K562 (cell line): ENCODE measurements around the gene ZNF740. TPM values are rescaled to one million over a fixed set of nuclear protein-coding genes. Genes with fewer than 3 reads are reported as not detected.

Experiments
- ATAC-seq: fragments of 200-7000 bp; cut with Tn5 transposase; 3 replicates; pipeline ENCODE4 v1.9.1; 2020; ENCODE audit warnings: moderate library complexity
- BruUV-seq: library from RNA; stranded (reverse); fragments of 400-500 nt; replicated peaks from 2 replicates; lab custom pipeline; 2021; lab: Mats Ljungman, UMichigan
- CTCF ChIA-PET: fragments of 300-600 bp; formaldehyde crosslinking; extraction: SDS; loops from one replicate; lab custom pipeline; 2021; ENCODE audit warnings: low intra/inter-chr PET ratio; lab: Yijun Ruan, JAX
- POLR2A ChIA-PET: fragments of 300-600, 350-650 bp; sonication (Branson Sonifier 250); formaldehyde crosslinking; extraction: SDS; loops from one replicate; lab custom pipeline; 2021; ENCODE audit warnings: antibody characterized with exemption, inconsistent platforms; lab: Yijun Ruan, JAX
- DNase-seq, 4 experiments: peaks; one replicate each; pipeline versions ENCODE4 v3.0.0 to v3.0.0-alpha.2; 2011 to 2018; ENCODE audit warnings: low spot score in 3 of 4, mixed read lengths in 3 of 4; ENCODE audit errors: extremely low read depth in 1 of 4
- FAIRE-seq: peaks from 2 replicates; lab custom pipeline; 2011; peaks lifted over from hg19 to GRCh38; lab: Jason Lieb, UNC
- H2AFZ ChIP-seq: 2 replicates; pipeline ENCODE4 v1.6.0; 2011; ENCODE audit warnings: low read depth, low read length, control low read depth, inconsistent platforms
- H3K27ac ChIP-seq: fragments of 200-600 bp; 3 replicates; pipeline ENCODE4 v1.8.0; 2011; ENCODE audit warnings: low read depth, mild to moderate bottlenecking, control low read depth, inconsistent platforms, low read length, moderate library complexity, mixed read lengths; ENCODE audit errors: extremely low read depth
- H3K27me3 ChIP-seq, 2 experiments: fragments of 300-600 bp in 1 of 2; 2 replicates in 1 of 2; 3 replicates in 1 of 2; pipeline versions ENCODE4 v1.6.0 to v1.8.0; 2011; ENCODE audit warnings: inconsistent platforms in 2 of 2, low read length in 2 of 2, mild to moderate bottlenecking in 1 of 2, mixed read lengths in 1 of 2, moderate library complexity in 1 of 2; ENCODE audit not compliant: control insufficient read depth in 2 of 2, insufficient read depth in 2 of 2
- H3K36me3 ChIP-seq: fragments of 300-600 bp; 3 replicates; pipeline ENCODE4 v1.8.0; 2011; ENCODE audit warnings: mild to moderate bottlenecking, low read length, inconsistent platforms; ENCODE audit not compliant: control insufficient read depth, insufficient read depth
- H3K4me1 ChIP-seq, 2 experiments: fragments of 200-600 bp in 1 of 2; replicated peaks in 1 of 2; 2 replicates in 1 of 2; 3 replicates in 1 of 2; pipeline versions ENCODE4 v1.5.1 to v1.8.0; 2011; ENCODE audit warnings: inconsistent platforms in 2 of 2, low read length in 2 of 2, mild to moderate bottlenecking in 1 of 2, mixed read lengths in 1 of 2, moderate library complexity in 1 of 2; ENCODE audit not compliant: control insufficient read depth in 2 of 2, insufficient read depth in 2 of 2
- H3K4me2 ChIP-seq: 2 replicates; pipeline ENCODE4 v1.6.1; 2011; ENCODE audit warnings: low read length, control low read depth, inconsistent platforms, mixed read lengths; ENCODE audit not compliant: insufficient read depth
- H3K4me3 ChIP-seq: fragments of 200-600 bp; sonication (generic), shearing (Covaris generic); 2 replicates; pipeline ENCODE4 v1.5.1; 2016; ENCODE audit warnings: control low read depth, inconsistent platforms
- H3K79me2 ChIP-seq: fragments of 200-600 bp; 3 replicates; pipeline ENCODE4 v1.8.0; 2011; ENCODE audit warnings: low read length, inconsistent platforms; ENCODE audit not compliant: control insufficient read depth, insufficient read depth
- H3K9ac ChIP-seq, 2 experiments: 2 replicates each; pipeline versions ENCODE4 v1.6.0 to v1.6.1; 2011; ENCODE audit warnings: low read depth in 2 of 2, low read length in 2 of 2, control low read depth in 1 of 2, inconsistent platforms in 1 of 2, mild to moderate bottlenecking in 1 of 2, mixed read lengths in 1 of 2; ENCODE audit not compliant: insufficient read depth in 1 of 2
- H3K9me1 ChIP-seq: one replicate; pipeline ENCODE4 v1.6.0; 2011; ENCODE audit warnings: inconsistent platforms, mild to moderate bottlenecking, low read length, moderate library complexity; ENCODE audit not compliant: control insufficient read depth, insufficient read depth
- H3K9me3 ChIP-seq: replicated peaks from 2 replicates; pipeline ENCODE4 v1.5.1; 2011; ENCODE audit warnings: low read depth, low read length, inconsistent platforms; ENCODE audit not compliant: control insufficient read depth, insufficient read depth
- H4K20me1 ChIP-seq: replicated peaks from 2 replicates; pipeline ENCODE4 v1.6.1; 2011; ENCODE audit warnings: low read length, inconsistent platforms, mixed read lengths; ENCODE audit not compliant: control insufficient read depth, insufficient read depth
- GABPB1 ChIP-seq: sonication (generic); formaldehyde crosslinking; IDR thresholded peaks from 2 replicates; pipeline ENCODE4 v1.8.0; 2022; ENCODE audit warnings: mild to moderate bottlenecking, missing genetic modification reagents
- NR2F6 ChIP-seq: fragments of 450-650 bp; formaldehyde crosslinking; IDR thresholded peaks from 2 replicates; pipeline ENCODE4 v1.4.0; 2020; ENCODE audit warnings: mild to moderate bottlenecking
- PHB ChIP-seq: fragments of 250-450 bp; sonication (Bioruptor Pico); IDR thresholded peaks from 2 replicates; pipeline ENCODE4 v1.5.0; 2021
- SLC30A9 ChIP-seq: fragments of 250-450 bp; sonication (Bioruptor Pico); IDR thresholded peaks from 2 replicates; pipeline ENCODE4 v1.8.0; 2022; ENCODE audit warnings: mild to moderate bottlenecking, moderate library complexity
- SRSF1 ChIP-seq: fragments of 200-400 bp; formaldehyde crosslinking; IDR thresholded peaks from 2 replicates; pipeline ENCODE4 v1.6.1; 2017; ENCODE audit warnings: mild to moderate bottlenecking, low read depth, low read length, moderate library complexity
- ZFP1 ChIP-seq: fragments of 450-650 bp; formaldehyde crosslinking; IDR thresholded peaks from 2 replicates; pipeline ENCODE4 v1.4.0; 2020; ENCODE audit warnings: mild to moderate bottlenecking, mixed read lengths
- ZNF124 ChIP-seq: sonication (generic); formaldehyde crosslinking; IDR thresholded peaks from 2 replicates; pipeline ENCODE4 v1.8.1; 2022; ENCODE audit warnings: missing genetic modification reagents
- ZNF140 ChIP-seq: fragments of 250-450 bp; sonication (Bioruptor Pico); IDR thresholded peaks from 2 replicates; pipeline ENCODE4 v1.8.0; 2021; ENCODE audit warnings: moderate library complexity, mild to moderate bottlenecking, inconsistent platforms
- ZNF282 ChIP-seq: sonication (generic); formaldehyde crosslinking; IDR thresholded peaks from 2 replicates; pipeline ENCODE4 v1.8.1; 2023; ENCODE audit warnings: missing genetic modification reagents
- ZNF75A ChIP-seq: fragments of 450-650 bp; formaldehyde crosslinking; IDR thresholded peaks from 2 replicates; pipeline ENCODE4 v1.4.0; 2020; ENCODE audit warnings: mild to moderate bottlenecking
- WGBS: fragments of 100-300 bp; shearing (Covaris generic); methylation state at CpG from one replicate; pipeline ENCODE4 v1.1.6; 2016; ENCODE audit warnings: low coverage, mixed read lengths; ENCODE audit not compliant: insufficient coverage; ENCODE audit errors: missing lambda C conversion rate; 5-methylcytosine and 5-hydroxymethylcytosine counted together
- in situ Hi-C: fragments of 300-500 bp; cut with MboI; formaldehyde crosslinking; loops from 4 replicates; pipeline ENCODE4 v1.15.0; 2018; ENCODE audit warnings: inconsistent platforms, mixed read lengths
- intact Hi-C: fragments of 100-400 bp; cut with micrococcal nuclease; formaldehyde crosslinking; loops from 2 replicates; pipeline ENCODE4 v1.14.2; 2022
- polyA plus RNA-seq, 8 experiments: library from polyadenylated mRNA; depleted of rRNA in 4 of 8; stranded (reverse) in 5 of 8; unstranded in 3 of 8; fragments of >200 nt; fragmentation: Nextera tagmentation in 2 of 8; fragmentation: Illumina TruSeq in 1 of 8; extraction: Ambion mirVana in 2 of 8; extraction: Trizol in 1 of 8; gene quantifications; 2 replicates each; pipeline versions ENCODE4 v1.2.1 to v1.2.3, GENCODE V29; 2011 to 2014; ENCODE audit warnings: inconsistent platforms in 1 of 8, missing spikeins in 1 of 8
- total RNA-seq, 7 experiments: library from RNA; depleted of rRNA in 6 of 7; stranded (reverse); fragments of >200 nt in 6 of 7; fragmentation: Illumina TruSeq in 2 of 7; extraction: Trizol in 2 of 7; gene quantifications; 2 replicates each; pipeline versions ENCODE4 v1.2.1 to v1.2.3, GENCODE V29; 2011 to 2021; ENCODE audit warnings: low replicate concordance in 1 of 7
- TF ChIP-seq, protein P1 (sequence below): sonication (generic); formaldehyde crosslinking; IDR thresholded peaks from 2 replicates; pipeline ENCODE4 v1.8.0; 2022; ENCODE audit warnings: mild to moderate bottlenecking, missing genetic modification reagents
- TF ChIP-seq, protein P2 (sequence below): fragments of 200-800 bp; sonication (Bioruptor generic); IDR thresholded peaks from 2 replicates; pipeline ENCODE4 v1.6.1; 2017; ENCODE audit warnings: missing genetic modification characterization, missing compliant biosample characterization
- TF ChIP-seq, protein P3 (sequence below), 2 experiments: fragments of 450-650 bp in 1 of 2; IDR thresholded peaks; 2 replicates each; pipeline ENCODE4 v1.6.1; 2011 to 2017; ENCODE audit warnings: low read depth in 2 of 2, antibody characterized with exemption in 1 of 2, borderline replicate concordance in 1 of 2, low read length in 1 of 2, mild to moderate bottlenecking in 1 of 2, mixed read lengths in 1 of 2; ENCODE audit not compliant: control insufficient read depth in 1 of 2
- TF ChIP-seq, protein P4 (sequence below): fragments of 250-450 bp; sonication (Bioruptor Pico); IDR thresholded peaks from 2 replicates; pipeline ENCODE4 v1.5.0; 2021; ENCODE audit warnings: mild to moderate bottlenecking, borderline replicate concordance

ZNF740 gene
- total and polyA plus RNA-seq, 9 of the 15 experiments (the other 6 are each of a cell fraction or from before 2014, with no cell fraction given), result 0.57 to 46.4 (median 18.6) TPM

DNA sequence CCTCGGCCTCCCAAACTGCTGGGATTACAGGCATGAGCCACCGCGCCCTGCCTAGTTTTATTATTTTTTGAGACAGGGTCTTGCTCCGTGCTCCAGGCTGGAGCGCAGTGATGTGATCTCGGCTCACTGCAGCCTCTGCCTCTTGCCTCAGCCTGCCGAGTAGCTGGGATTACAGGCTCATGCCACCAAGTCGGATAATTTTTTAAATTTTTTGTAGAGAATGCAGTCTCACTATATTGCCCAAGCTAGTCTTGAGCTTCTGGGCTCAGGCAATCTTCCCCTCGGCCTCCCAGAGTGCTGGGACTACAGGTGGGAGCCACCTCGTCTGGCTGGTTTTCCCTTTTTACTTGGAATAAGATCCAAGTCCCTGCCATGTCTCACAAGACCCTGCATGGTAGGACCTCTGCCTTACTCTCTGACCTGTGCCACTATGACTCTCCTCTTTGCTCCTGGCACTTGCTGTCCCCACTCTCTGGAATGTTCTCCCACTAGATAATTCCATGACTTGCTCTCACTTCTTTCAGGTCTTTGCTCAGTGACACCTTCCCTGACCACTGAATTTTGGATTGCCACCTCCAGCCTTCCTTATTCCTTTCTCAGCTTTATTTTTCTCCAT is 59.2 kb downstream of the ZNF740 start:
- Histone ChIP-seq H3K9me3 (no peaks in the 10 kb centered on the region), H3K36me3 (no peaks in the 10 kb centered on the region), H3K4me2 (no peak overlapping the region), H3K79me2 (no peaks in the 10 kb centered on the region), H3K27me3 (no peaks in the 10 kb centered on the region), H2AFZ (peak overlapping the region; percentile 61), H3K27ac (no peak overlapping the region), H3K4me3 (no peak overlapping the region), H4K20me1 (no peaks in the 10 kb centered on the region), H3K9me1 (no peaks in the 10 kb centered on the region), H3K9ac (no peak overlapping the region), H3K4me1 (peaks cover 9 to 21% of the 10 kb centered on the region in 2 experiments; a peak in 4 of 5 replicates)
- ChIA-PET POLR2A (interaction anchor here (0.6 kb wide), 1 partner anchor 212 kb away, joined by 3 read pairs; no protein-coding TSS in a partner anchor), CTCF (no interaction called here)
- BruUV-seq, result no TSS peak
- FAIRE-seq (no peak), DNase-seq (no peak), ATAC-seq (no peak)
- intact Hi-C loops, result no loop called here
- 66% methylated on average over 8 of the region's 10 CpGs for WGBS
- in situ Hi-C loops, result no loop called here
- TF ChIP-seq, protein P1, sequence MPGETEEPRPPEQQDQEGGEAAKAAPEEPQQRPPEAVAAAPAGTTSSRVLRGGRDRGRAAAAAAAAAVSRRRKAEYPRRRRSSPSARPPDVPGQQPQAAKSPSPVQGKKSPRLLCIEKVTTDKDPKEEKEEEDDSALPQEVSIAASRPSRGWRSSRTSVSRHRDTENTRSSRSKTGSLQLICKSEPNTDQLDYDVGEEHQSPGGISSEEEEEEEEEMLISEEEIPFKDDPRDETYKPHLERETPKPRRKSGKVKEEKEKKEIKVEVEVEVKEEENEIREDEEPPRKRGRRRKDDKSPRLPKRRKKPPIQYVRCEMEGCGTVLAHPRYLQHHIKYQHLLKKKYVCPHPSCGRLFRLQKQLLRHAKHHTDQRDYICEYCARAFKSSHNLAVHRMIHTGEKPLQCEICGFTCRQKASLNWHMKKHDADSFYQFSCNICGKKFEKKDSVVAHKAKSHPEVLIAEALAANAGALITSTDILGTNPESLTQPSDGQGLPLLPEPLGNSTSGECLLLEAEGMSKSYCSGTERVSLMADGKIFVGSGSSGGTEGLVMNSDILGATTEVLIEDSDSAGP, result no peak
- TF ChIP-seq PHB (CRISPR knock-in tag) (no peak), NR2F6 (CRISPR knock-in tag) (no peak), SRSF1 (no peak), ZNF75A (CRISPR knock-in tag) (no peak), ZNF124 (no peak), SLC30A9 (CRISPR knock-in tag) (no peak), ZNF282 (CRISPR knock-in tag) (no peak), ZFP1 (CRISPR knock-in tag) (no peak), ZNF140 (CRISPR knock-in tag) (no peak), GABPB1 (no peak)
- TF ChIP-seq, protein P2, sequence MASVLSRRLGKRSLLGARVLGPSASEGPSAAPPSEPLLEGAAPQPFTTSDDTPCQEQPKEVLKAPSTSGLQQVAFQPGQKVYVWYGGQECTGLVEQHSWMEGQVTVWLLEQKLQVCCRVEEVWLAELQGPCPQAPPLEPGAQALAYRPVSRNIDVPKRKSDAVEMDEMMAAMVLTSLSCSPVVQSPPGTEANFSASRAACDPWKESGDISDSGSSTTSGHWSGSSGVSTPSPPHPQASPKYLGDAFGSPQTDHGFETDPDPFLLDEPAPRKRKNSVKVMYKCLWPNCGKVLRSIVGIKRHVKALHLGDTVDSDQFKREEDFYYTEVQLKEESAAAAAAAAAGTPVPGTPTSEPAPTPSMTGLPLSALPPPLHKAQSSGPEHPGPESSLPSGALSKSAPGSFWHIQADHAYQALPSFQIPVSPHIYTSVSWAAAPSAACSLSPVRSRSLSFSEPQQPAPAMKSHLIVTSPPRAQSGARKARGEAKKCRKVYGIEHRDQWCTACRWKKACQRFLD, result no peak
- TF ChIP-seq, protein P3, sequence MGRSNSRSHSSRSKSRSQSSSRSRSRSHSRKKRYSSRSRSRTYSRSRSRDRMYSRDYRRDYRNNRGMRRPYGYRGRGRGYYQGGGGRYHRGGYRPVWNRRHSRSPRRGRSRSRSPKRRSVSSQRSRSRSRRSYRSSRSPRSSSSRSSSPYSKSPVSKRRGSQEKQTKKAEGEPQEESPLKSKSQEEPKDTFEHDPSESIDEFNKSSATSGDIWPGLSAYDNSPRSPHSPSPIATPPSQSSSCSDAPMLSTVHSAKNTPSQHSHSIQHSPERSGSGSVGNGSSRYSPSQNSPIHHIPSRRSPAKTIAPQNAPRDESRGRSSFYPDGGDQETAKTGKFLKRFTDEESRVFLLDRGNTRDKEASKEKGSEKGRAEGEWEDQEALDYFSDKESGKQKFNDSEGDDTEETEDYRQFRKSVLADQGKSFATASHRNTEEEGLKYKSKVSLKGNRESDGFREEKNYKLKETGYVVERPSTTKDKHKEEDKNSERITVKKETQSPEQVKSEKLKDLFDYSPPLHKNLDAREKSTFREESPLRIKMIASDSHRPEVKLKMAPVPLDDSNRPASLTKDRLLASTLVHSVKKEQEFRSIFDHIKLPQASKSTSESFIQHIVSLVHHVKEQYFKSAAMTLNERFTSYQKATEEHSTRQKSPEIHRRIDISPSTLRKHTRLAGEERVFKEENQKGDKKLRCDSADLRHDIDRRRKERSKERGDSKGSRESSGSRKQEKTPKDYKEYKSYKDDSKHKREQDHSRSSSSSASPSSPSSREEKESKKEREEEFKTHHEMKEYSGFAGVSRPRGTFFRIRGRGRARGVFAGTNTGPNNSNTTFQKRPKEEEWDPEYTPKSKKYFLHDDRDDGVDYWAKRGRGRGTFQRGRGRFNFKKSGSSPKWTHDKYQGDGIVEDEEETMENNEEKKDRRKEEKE (IDR thresholded peaks at IDR 0.05; ENCODE audit: borderline replicate concordance in 1 of 2, control insufficient read depth in 1 of 2, low read depth in 2 of 2, low read length in 1 of 2), result no peak
- TF ChIP-seq, protein P4, sequence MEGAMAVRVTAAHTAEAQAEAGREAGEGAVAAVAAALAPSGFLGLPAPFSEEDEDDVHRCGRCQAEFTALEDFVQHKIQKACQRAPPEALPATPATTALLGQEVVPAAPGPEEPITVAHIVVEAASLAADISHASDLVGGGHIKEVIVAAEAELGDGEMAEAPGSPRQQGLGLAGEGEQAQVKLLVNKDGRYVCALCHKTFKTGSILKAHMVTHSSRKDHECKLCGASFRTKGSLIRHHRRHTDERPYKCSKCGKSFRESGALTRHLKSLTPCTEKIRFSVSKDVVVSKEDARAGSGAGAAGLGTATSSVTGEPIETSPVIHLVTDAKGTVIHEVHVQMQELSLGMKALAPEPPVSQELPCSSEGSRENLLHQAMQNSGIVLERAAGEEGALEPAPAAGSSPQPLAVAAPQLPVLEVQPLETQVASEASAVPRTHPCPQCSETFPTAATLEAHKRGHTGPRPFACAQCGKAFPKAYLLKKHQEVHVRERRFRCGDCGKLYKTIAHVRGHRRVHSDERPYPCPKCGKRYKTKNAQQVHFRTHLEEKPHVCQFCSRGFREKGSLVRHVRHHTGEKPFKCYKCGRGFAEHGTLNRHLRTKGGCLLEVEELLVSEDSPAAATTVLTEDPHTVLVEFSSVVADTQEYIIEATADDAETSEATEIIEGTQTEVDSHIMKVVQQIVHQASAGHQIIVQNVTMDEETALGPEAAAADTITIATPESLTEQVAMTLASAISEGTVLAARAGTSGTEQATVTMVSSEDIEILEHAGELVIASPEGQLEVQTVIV (CRISPR knock-in tag), result no peak
